K562 (cell line): ENCODE data around the gene DGKA. TPM values are rescaled to one million over a fixed set of nuclear protein-coding genes. Genes with fewer than 3 reads are reported as not detected.

ENCODE experiments used
- ATAC-seq: fragments of 200-7000 bp; cut with Tn5 transposase; 3 replicates; pipeline ENCODE4 v1.9.1; 2020; ENCODE audit warnings: moderate library complexity
- BruUV-seq: library from RNA; stranded (reverse); fragments of 400-500 nt; replicated peaks from 2 replicates; lab custom pipeline; 2021; lab: Mats Ljungman, UMichigan
- CTCF ChIA-PET: fragments of 300-600 bp; formaldehyde crosslinking; extraction: SDS; loops from one replicate; lab custom pipeline; 2021; ENCODE audit warnings: low intra/inter-chr PET ratio; lab: Yijun Ruan, JAX
- POLR2A ChIA-PET: fragments of 300-600, 350-650 bp; sonication (Branson Sonifier 250); formaldehyde crosslinking; extraction: SDS; loops from one replicate; lab custom pipeline; 2021; ENCODE audit warnings: antibody characterized with exemption, inconsistent platforms; lab: Yijun Ruan, JAX
- DNase-seq, 4 experiments: peaks; one replicate each; pipeline versions ENCODE4 v3.0.0 to v3.0.0-alpha.2; 2011 to 2018; ENCODE audit warnings: low spot score in 3 of 4, mixed read lengths in 3 of 4; ENCODE audit errors: extremely low read depth in 1 of 4
- FAIRE-seq: peaks from 2 replicates; lab custom pipeline; 2011; peaks lifted over from hg19 to GRCh38; lab: Jason Lieb, UNC
- H2AFZ ChIP-seq: 2 replicates; pipeline ENCODE4 v1.6.0; 2011; ENCODE audit warnings: low read depth, low read length, control low read depth, inconsistent platforms
- H3K27ac ChIP-seq: fragments of 200-600 bp; 3 replicates; pipeline ENCODE4 v1.8.0; 2011; ENCODE audit warnings: low read depth, mild to moderate bottlenecking, control low read depth, inconsistent platforms, low read length, moderate library complexity, mixed read lengths; ENCODE audit errors: extremely low read depth
- H3K27me3 ChIP-seq, 2 experiments: fragments of 300-600 bp in 1 of 2; 2 replicates in 1 of 2; 3 replicates in 1 of 2; pipeline versions ENCODE4 v1.6.0 to v1.8.0; 2011; ENCODE audit warnings: inconsistent platforms in 2 of 2, low read length in 2 of 2, mild to moderate bottlenecking in 1 of 2, mixed read lengths in 1 of 2, moderate library complexity in 1 of 2; ENCODE audit not compliant: control insufficient read depth in 2 of 2, insufficient read depth in 2 of 2
- H3K36me3 ChIP-seq: fragments of 300-600 bp; 3 replicates; pipeline ENCODE4 v1.8.0; 2011; ENCODE audit warnings: mild to moderate bottlenecking, low read length, inconsistent platforms; ENCODE audit not compliant: control insufficient read depth, insufficient read depth
- H3K4me1 ChIP-seq, 2 experiments: fragments of 200-600 bp in 1 of 2; replicated peaks in 1 of 2; 2 replicates in 1 of 2; 3 replicates in 1 of 2; pipeline versions ENCODE4 v1.5.1 to v1.8.0; 2011; ENCODE audit warnings: inconsistent platforms in 2 of 2, low read length in 2 of 2, mild to moderate bottlenecking in 1 of 2, mixed read lengths in 1 of 2, moderate library complexity in 1 of 2; ENCODE audit not compliant: control insufficient read depth in 2 of 2, insufficient read depth in 2 of 2
- H3K4me2 ChIP-seq: 2 replicates; pipeline ENCODE4 v1.6.1; 2011; ENCODE audit warnings: low read length, control low read depth, inconsistent platforms, mixed read lengths; ENCODE audit not compliant: insufficient read depth
- H3K4me3 ChIP-seq: fragments of 200-600 bp; sonication (generic), shearing (Covaris generic); 2 replicates; pipeline ENCODE4 v1.5.1; 2016; ENCODE audit warnings: control low read depth, inconsistent platforms
- H3K79me2 ChIP-seq: fragments of 200-600 bp; 3 replicates; pipeline ENCODE4 v1.8.0; 2011; ENCODE audit warnings: low read length, inconsistent platforms; ENCODE audit not compliant: control insufficient read depth, insufficient read depth
- H3K9ac ChIP-seq, 2 experiments: 2 replicates each; pipeline versions ENCODE4 v1.6.0 to v1.6.1; 2011; ENCODE audit warnings: low read depth in 2 of 2, low read length in 2 of 2, control low read depth in 1 of 2, inconsistent platforms in 1 of 2, mild to moderate bottlenecking in 1 of 2, mixed read lengths in 1 of 2; ENCODE audit not compliant: insufficient read depth in 1 of 2
- H3K9me1 ChIP-seq: one replicate; pipeline ENCODE4 v1.6.0; 2011; ENCODE audit warnings: inconsistent platforms, mild to moderate bottlenecking, low read length, moderate library complexity; ENCODE audit not compliant: control insufficient read depth, insufficient read depth
- H3K9me3 ChIP-seq: replicated peaks from 2 replicates; pipeline ENCODE4 v1.5.1; 2011; ENCODE audit warnings: low read depth, low read length, inconsistent platforms; ENCODE audit not compliant: control insufficient read depth, insufficient read depth
- H4K20me1 ChIP-seq: replicated peaks from 2 replicates; pipeline ENCODE4 v1.6.1; 2011; ENCODE audit warnings: low read length, inconsistent platforms, mixed read lengths; ENCODE audit not compliant: control insufficient read depth, insufficient read depth
- BHLHE40 ChIP-seq: IDR thresholded peaks from 2 replicates; pipeline ENCODE4 v1.6.1; 2011; ENCODE audit warnings: low read length, improper control_type of control experiment
- MAFK ChIP-seq: IDR thresholded peaks from 2 replicates; pipeline ENCODE4 v1.6.1; 2011; ENCODE audit warnings: low read length, improper control_type of control experiment
- TOE1 ChIP-seq, 2 experiments: fragments of 450-650 bp in 1 of 2; sonication (generic) in 1 of 2; formaldehyde crosslinking in 1 of 2; IDR thresholded peaks; 2 replicates each; pipeline versions ENCODE4 v1.7.1 to v1.8.0; 2016 to 2022; ENCODE audit warnings: borderline replicate concordance in 2 of 2, mild to moderate bottlenecking in 2 of 2, antibody characterized with exemption in 1 of 2, inconsistent platforms in 1 of 2, low read depth in 1 of 2, missing genetic modification reagents in 1 of 2, moderate library complexity in 1 of 2
- ZNF561 ChIP-seq: fragments of 450-650 bp; formaldehyde crosslinking; conservative IDR thresholded peaks from 2 replicates; pipeline ENCODE4 v1.4.0; 2020; ENCODE audit warnings: mild to moderate bottlenecking, moderate library complexity
- WGBS: fragments of 100-300 bp; shearing (Covaris generic); methylation state at CpG from one replicate; pipeline ENCODE4 v1.1.6; 2016; ENCODE audit warnings: low coverage, mixed read lengths; ENCODE audit not compliant: insufficient coverage; ENCODE audit errors: missing lambda C conversion rate; 5-methylcytosine and 5-hydroxymethylcytosine counted together
- in situ Hi-C: fragments of 300-500 bp; cut with MboI; formaldehyde crosslinking; loops from 4 replicates; pipeline ENCODE4 v1.15.0; 2018; ENCODE audit warnings: inconsistent platforms, mixed read lengths
- intact Hi-C: fragments of 100-400 bp; cut with micrococcal nuclease; formaldehyde crosslinking; loops from 2 replicates; pipeline ENCODE4 v1.14.2; 2022
- polyA plus RNA-seq, 8 experiments: library from polyadenylated mRNA; depleted of rRNA in 4 of 8; stranded (reverse) in 5 of 8; unstranded in 3 of 8; fragments of >200 nt; fragmentation: Nextera tagmentation in 2 of 8; fragmentation: Illumina TruSeq in 1 of 8; extraction: Ambion mirVana in 2 of 8; extraction: Trizol in 1 of 8; gene quantifications; 2 replicates each; pipeline versions ENCODE4 v1.2.1 to v1.2.3, GENCODE V29; 2011 to 2014; ENCODE audit warnings: inconsistent platforms in 1 of 8, missing spikeins in 1 of 8
- total RNA-seq, 7 experiments: library from RNA; depleted of rRNA in 6 of 7; stranded (reverse); fragments of >200 nt in 6 of 7; fragmentation: Illumina TruSeq in 2 of 7; extraction: Trizol in 2 of 7; gene quantifications; 2 replicates each; pipeline versions ENCODE4 v1.2.1 to v1.2.3, GENCODE V29; 2011 to 2021; ENCODE audit warnings: low replicate concordance in 1 of 7
- TF ChIP-seq, protein P1 (sequence below): fragments of 250-450 bp; sonication (Bioruptor Pico); IDR thresholded peaks from 2 replicates; pipeline ENCODE4 v1.5.0; 2021
- TF ChIP-seq, protein P2 (sequence below): fragments of 250-450 bp; sonication (Bioruptor Pico); IDR thresholded peaks from 2 replicates; pipeline ENCODE4 v1.8.0; 2021; ENCODE audit warnings: moderate library complexity, mild to moderate bottlenecking, inconsistent platforms
- TF ChIP-seq, protein P3 (sequence below): fragments of 250-450 bp; sonication (Bioruptor Pico); IDR thresholded peaks from 2 replicates; pipeline ENCODE4 v1.5.0; 2021; ENCODE audit warnings: mild to moderate bottlenecking, moderate library complexity
- TF ChIP-seq, protein P4 (sequence below): fragments of 450-650 bp; IDR thresholded peaks from 2 replicates; pipeline ENCODE4 v1.6.1; 2016; ENCODE audit warnings: missing biosample characterization, missing genetic modification characterization

Gene DGKA
- total and polyA plus RNA-seq, 9 of the 15 experiments (the other 6 are each of a cell fraction or from before 2014, with no cell fraction given): 3.4 to 12.4 (median 6.2) TPM

DNA sequence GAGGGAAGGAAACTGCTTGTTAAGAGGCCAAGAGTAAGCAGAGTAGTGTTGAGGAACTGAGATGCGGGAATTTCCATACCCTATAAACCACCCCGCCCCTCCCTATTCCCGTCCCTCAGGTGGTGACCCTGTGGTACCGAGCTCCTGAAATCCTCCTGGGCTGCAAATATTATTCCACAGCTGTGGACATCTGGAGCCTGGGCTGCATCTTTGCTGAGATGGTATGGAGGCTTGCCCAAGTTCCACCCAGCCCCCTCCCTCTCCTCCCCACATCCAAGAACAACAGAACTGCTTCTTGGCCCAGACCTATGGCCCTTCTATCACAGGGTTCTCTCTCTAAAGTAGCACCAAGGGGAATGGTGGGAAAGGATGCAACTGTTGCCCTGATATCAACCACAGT lies 38.4 kb downstream of the DGKA start:
- no peak for FAIRE-seq
- H3K9me1 ChIP-seq: no peaks in the 10 kb centered on the region
- POLR2A ChIA-PET: interaction anchor here (0.5 to 1.4 kb wide), 4 partner anchors 11 to 1643 kb away, joined by 3 to 5 read pairs (median 3); no protein-coding TSS in a partner anchor
- in situ Hi-C loops (no loop called here), intact Hi-C loops (no loop called here)
- no TSS peak for BruUV-seq
- H3K27me3 ChIP-seq: no peaks in the 10 kb centered on the region
- CTCF ChIA-PET: no interaction called here
- no peaks in the 10 kb centered on the region for H4K20me1 ChIP-seq
- H3K4me1 ChIP-seq: peaks cover 16 to 21% of the 10 kb centered on the region in 2 experiments
- H3K4me3 ChIP-seq: no peak overlapping the region
- TF ChIP-seq ZNF561: no peak
- no peak overlapping the region for H3K9ac ChIP-seq
- no peaks in the 10 kb centered on the region for H3K9me3 ChIP-seq
- H3K4me2 ChIP-seq: no peak overlapping the region
- no peak for ATAC-seq
- no peak overlapping the region for H2AFZ ChIP-seq
- no peak overlapping the region for H3K27ac ChIP-seq
- 92% methylated on average over 4 of the region's 4 CpGs for WGBS
- no peak for DNase-seq
- peaks cover 35% of the 10 kb centered on the region for H3K79me2 ChIP-seq
- peaks cover 51% of the 10 kb centered on the region for H3K36me3 ChIP-seq

DNA sequence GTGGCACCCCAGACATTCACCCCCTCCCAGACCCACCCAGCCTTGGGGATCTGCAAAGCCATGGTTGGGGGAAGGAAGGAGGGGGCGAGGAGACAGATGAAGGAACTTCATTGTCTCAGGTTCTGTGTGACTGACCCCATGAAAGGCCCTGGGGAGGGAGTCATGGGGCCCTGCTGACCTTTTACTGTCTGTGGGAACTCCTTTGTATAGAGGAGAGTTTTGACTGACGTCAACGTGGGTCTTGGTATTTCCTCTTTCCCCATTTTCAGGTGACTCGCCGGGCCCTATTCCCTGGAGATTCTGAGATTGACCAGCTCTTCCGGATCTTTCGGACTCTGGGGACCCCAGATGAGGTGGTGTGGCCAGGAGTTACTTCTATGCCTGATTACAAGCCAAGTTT lies 39.8 kb downstream of the DGKA start:
- intact Hi-C loops: loop anchor here (5.0 kb wide), 1 partner anchor 43 kb away; the partner anchor contains the start of gene PYM1
- peaks cover 16 to 27% of the 10 kb centered on the region in 2 experiments for H3K4me1 ChIP-seq
- H3K9me3 ChIP-seq: no peaks in the 10 kb centered on the region
- FAIRE-seq (no peak), DNase-seq (no peak), ATAC-seq (no peak)
- no peak overlapping the region for H3K4me2 ChIP-seq
- H3K9me1 ChIP-seq: no peaks in the 10 kb centered on the region
- no peak overlapping the region for H3K9ac ChIP-seq
- no peaks in the 10 kb centered on the region for H3K27me3 ChIP-seq
- ChIA-PET POLR2A (interaction anchor here (0.6 to 0.9 kb wide), 2 partner anchors 10 to 45 kb away, joined by 3 read pairs; no protein-coding TSS in a partner anchor), CTCF (no interaction called here)
- H4K20me1 ChIP-seq: no peaks in the 10 kb centered on the region
- BruUV-seq: no TSS peak
- in situ Hi-C loops: no loop called here
- H3K27ac ChIP-seq: no peak overlapping the region
- peaks cover 51% of the 10 kb centered on the region for H3K36me3 ChIP-seq
- peaks cover 47% of the 10 kb centered on the region for H3K79me2 ChIP-seq
- H2AFZ ChIP-seq: no peak overlapping the region
- no peak overlapping the region for H3K4me3 ChIP-seq
- 90% methylated on average over 7 of the region's 7 CpGs for WGBS
- no peak for TF ChIP-seq BHLHE40
- no peak for TF ChIP-seq TOE1 (IDR thresholded peaks at IDR 0.05; ENCODE audit: borderline replicate concordance)
- TF ChIP-seq TOE1 (CRISPR knock-in tag; IDR thresholded peaks at IDR 0.05; ENCODE audit: borderline replicate concordance, low read depth): no peak
- TF ChIP-seq MAFK: no peak
- TF ChIP-seq, protein P1, sequence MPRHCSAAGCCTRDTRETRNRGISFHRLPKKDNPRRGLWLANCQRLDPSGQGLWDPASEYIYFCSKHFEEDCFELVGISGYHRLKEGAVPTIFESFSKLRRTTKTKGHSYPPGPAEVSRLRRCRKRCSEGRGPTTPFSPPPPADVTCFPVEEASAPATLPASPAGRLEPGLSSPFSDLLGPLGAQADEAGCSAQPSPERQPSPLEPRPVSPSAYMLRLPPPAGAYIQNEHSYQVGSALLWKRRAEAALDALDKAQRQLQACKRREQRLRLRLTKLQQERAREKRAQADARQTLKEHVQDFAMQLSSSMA (CRISPR knock-in tag): no peak
- TF ChIP-seq, protein P2, sequence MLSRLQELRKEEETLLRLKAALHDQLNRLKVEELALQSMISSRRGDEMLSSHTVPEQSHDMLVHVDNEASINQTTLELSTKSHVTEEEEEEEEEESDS: no peak
- TF ChIP-seq, protein P3, sequence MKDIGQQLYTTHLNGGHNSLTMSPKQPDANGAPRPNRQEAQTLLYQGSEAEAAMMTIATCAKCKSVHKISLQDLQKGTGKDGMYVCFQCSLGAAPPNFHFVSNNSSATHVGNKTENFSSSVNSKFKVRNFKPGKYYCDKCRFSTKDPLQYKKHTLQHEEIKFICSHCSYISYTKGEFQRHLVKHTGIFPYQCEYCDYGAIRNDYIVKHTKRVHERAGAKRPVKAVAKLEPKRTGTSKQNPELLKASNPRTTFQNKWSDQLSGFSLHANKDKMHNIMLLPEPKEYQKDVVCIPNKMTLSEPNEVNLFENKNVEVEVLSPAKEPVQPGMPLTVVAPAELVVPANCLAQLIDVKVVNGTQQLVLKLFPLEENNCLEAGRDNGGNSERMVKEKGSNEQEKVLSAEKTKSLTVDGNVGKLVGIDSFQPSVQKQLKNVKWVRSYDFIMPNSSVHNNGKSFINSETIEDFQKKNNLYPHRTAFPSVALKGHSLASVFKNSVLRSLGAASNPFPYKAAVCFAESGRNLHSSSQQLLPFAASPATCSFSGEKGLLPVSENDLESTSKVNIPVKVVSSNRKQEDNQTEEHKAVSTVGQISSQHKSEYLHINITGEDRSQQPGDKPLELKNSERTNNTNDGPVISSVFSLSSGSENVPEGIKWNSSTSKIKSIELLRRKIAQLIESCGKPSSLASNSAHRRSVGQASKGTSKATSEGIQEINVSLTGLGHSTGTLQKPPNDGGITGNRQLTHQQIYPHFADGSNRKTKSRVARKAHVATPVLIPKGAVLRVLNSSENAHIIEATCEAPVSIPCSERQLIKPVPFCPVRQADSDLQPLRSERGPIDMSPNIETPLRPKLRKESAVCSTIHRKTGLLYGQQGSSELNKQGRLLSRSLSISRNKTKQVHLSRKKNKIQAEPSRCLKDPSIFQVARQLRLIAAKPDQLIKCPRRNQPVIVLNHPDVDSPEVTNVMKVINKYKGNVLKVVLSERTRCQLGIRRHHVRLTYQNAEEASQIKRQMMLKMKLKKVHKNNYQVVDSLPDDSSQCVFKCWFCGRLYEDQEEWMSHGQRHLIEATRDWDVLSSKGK: no peak
- TF ChIP-seq, protein P4, sequence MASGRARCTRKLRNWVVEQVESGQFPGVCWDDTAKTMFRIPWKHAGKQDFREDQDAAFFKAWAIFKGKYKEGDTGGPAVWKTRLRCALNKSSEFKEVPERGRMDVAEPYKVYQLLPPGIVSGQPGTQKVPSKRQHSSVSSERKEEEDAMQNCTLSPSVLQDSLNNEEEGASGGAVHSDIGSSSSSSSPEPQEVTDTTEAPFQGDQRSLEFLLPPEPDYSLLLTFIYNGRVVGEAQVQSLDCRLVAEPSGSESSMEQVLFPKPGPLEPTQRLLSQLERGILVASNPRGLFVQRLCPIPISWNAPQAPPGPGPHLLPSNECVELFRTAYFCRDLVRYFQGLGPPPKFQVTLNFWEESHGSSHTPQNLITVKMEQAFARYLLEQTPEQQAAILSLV (tag): no peak
